GM15510 (cell line): ENCODE measurements around the gene TCEAL1.

Source experiments
- POLR2A ChIP-seq: IDR thresholded peaks from 3 replicates; pipeline ENCODE4 v1.6.1; 2011; ENCODE audit warnings: borderline replicate concordance; ENCODE audit not compliant: insufficient read length; ENCODE audit errors: extremely low read depth

Gene TCEAL1

GRCh38 chrX:103666202-103667107 lies 37.7 kb downstream of the TCEAL1 start:
- no peak for TF ChIP-seq POLR2A

- TF ChIP-seq POLR2A, result no peak
Measured at GRCh38 chrX:103669745-103670144, 41.0 kb downstream of the TCEAL1 start.

GRCh38 chrX:103674531-103675454 lies 46.0 kb downstream of the TCEAL1 start:
- no peak for TF ChIP-seq POLR2A

DNA sequence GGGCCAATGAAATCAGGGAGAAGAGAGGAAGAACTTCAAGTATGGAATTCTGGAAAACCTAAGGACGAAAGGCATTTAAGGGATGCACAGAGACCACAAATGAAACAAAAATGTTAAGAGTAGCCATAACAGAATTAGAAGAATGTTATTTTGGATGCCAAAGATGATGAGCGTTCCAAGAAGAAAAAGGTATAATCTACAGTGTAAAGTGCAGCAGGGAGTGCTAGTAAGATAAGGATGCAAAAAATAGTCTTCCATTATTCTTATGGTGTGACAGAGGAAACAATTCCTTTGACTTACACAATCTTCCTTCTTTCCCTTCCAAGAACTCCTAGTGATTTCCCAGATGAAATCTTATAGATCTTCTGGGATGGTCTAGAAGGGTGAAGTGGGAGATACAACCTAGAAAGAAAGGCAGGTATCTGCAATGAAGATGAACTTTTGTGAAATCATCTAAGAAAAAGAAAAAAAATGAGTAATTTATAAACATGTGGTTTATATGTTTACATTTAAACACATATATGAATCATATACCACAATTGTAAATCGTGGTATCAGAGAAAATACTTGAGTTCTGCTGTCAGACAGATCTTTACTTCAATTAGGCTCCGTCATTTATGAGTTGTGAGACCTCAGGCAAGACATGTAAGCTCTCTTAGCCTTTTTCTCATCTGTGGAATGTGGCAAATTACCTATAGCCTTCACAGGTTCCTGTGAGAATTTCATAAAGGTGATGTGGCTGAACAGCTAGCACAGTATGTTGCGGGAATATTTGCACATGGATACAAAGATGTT lies 49.6 kb downstream of the TCEAL1 start:
- TF ChIP-seq POLR2A, result no peak
